Endothelial cell of umbilical vein (primary cell): ENCODE data around the gene CCSER1. TPM values are rescaled to one million over a fixed set of nuclear protein-coding genes. Genes with fewer than 3 reads are reported as not detected.

Source experiments
- BruUV-seq: library from RNA; stranded (reverse); fragments of 400-500 nt; replicated peaks from 2 replicates; lab custom pipeline; 2021; lab: Mats Ljungman, UMichigan
- CTCF ChIA-PET: fragments of 300-600, 350-600 bp; sonication (Branson Sonifier 250); formaldehyde crosslinking; loops from one replicate; lab custom pipeline; 2021; ENCODE audit warnings: antibody characterized with exemption, inconsistent platforms; lab: Charles Lee
- POLR2A ChIA-PET: fragments of 300-600, 350-600 bp; sonication (Branson Sonifier 250); formaldehyde crosslinking; loops from one replicate; lab custom pipeline; 2021; ENCODE audit warnings: antibody characterized with exemption, inconsistent platforms; lab: Charles Lee
- DNase-seq: peaks from one replicate; pipeline ENCODE4 v3.0.0-alpha.2; 2011; ENCODE audit warnings: low read depth, low spot score
- FAIRE-seq: peaks from 2 replicates; lab custom pipeline; 2011; peaks lifted over from hg19 to GRCh38; lab: Jason Lieb, UNC
- H2AFZ ChIP-seq: 2 replicates; pipeline ENCODE4 v1.6.0; 2012; ENCODE audit warnings: low read depth, low read length, control low read depth, inconsistent platforms
- H3K27ac ChIP-seq: 2 replicates; pipeline ENCODE4 v1.5.1; 2011; ENCODE audit warnings: low read depth, mild to moderate bottlenecking, control low read depth, low read length, moderate library complexity; ENCODE audit not compliant: insufficient read depth
- H3K27me3 ChIP-seq, 2 experiments: 2 replicates each; pipeline versions ENCODE4 v1.6.0 to v1.6.1; 2011; ENCODE audit warnings: low read length in 2 of 2, mixed read lengths in 1 of 2; ENCODE audit not compliant: control insufficient read depth in 2 of 2, insufficient read depth in 2 of 2
- H3K36me3 ChIP-seq, 2 experiments: 2 replicates in 1 of 2; 3 replicates in 1 of 2; pipeline ENCODE4 v1.5.1; 2011; ENCODE audit warnings: low read length in 2 of 2, mild to moderate bottlenecking in 1 of 2, moderate library complexity in 1 of 2; ENCODE audit not compliant: control insufficient read depth in 2 of 2, insufficient read depth in 2 of 2; ENCODE audit errors: extremely low read depth in 1 of 2
- H3K4me1 ChIP-seq: 3 replicates; pipeline ENCODE4 v1.5.1; 2011; ENCODE audit warnings: mild to moderate bottlenecking, low read length; ENCODE audit not compliant: control insufficient read depth, insufficient read depth; ENCODE audit errors: extremely low read depth
- H3K4me2 ChIP-seq: 2 replicates; pipeline ENCODE4 v1.6.1; 2011; ENCODE audit warnings: low read length, control low read depth, mixed read lengths; ENCODE audit not compliant: insufficient read depth
- H3K4me3 ChIP-seq, 3 experiments: fragments of 200-600 bp in 1 of 3; sonication (generic), shearing (Covaris generic) in 1 of 3; replicated peaks in 1 of 3; 2 replicates each; pipeline ENCODE4 v1.5.1; 2011 to 2016; ENCODE audit warnings: control low read depth in 3 of 3, low read length in 3 of 3, mild to moderate bottlenecking in 2 of 3, inconsistent platforms in 1 of 3, low read depth in 1 of 3, moderate library complexity in 1 of 3; ENCODE audit not compliant: insufficient read depth in 1 of 3
- H3K79me2 ChIP-seq: 2 replicates; pipeline ENCODE4 v1.6.0; 2012; ENCODE audit warnings: low read length, inconsistent platforms; ENCODE audit not compliant: control insufficient read depth, insufficient read depth
- H3K9ac ChIP-seq: replicated peaks from 2 replicates; pipeline ENCODE3; 2011; ENCODE audit warnings: low read length, control low read depth; ENCODE audit not compliant: insufficient read depth; ENCODE audit errors: extremely low read depth
- H3K9me1 ChIP-seq: replicated peaks from 3 replicates; pipeline ENCODE4 v1.6.0; 2011; ENCODE audit warnings: mild to moderate bottlenecking, low read length; ENCODE audit not compliant: control insufficient read depth, insufficient read depth; ENCODE audit errors: extremely low read depth
- H3K9me3 ChIP-seq: replicated peaks from 2 replicates; pipeline ENCODE4 v1.5.1; 2012; ENCODE audit warnings: low read length, inconsistent platforms; ENCODE audit not compliant: control insufficient read depth, insufficient read depth
- H4K20me1 ChIP-seq: replicated peaks from 2 replicates; pipeline ENCODE3; 2011; ENCODE audit warnings: mild to moderate bottlenecking, low read length; ENCODE audit not compliant: control insufficient read depth, insufficient read depth; ENCODE audit errors: extremely low read depth
- CTCF ChIP-seq, 2 donors: IDR thresholded peaks; 1 replicate in 1 of 2; 2 replicates in 1 of 2; pipeline ENCODE4 v1.5.1; 2011; ENCODE audit warnings: low read length in 2 of 2, mild to moderate bottlenecking in 2 of 2, moderate library complexity in 2 of 2, control low read depth in 1 of 2, inconsistent platforms in 1 of 2, low read depth in 1 of 2; ENCODE audit not compliant: insufficient read depth in 1 of 2; ENCODE audit errors: extremely low read depth in 1 of 2
- EZH2 ChIP-seq: IDR thresholded peaks from 2 replicates; pipeline ENCODE4 v1.6.1; 2012; ENCODE audit warnings: borderline replicate concordance, low read depth, mild to moderate bottlenecking, moderate library complexity, low read length, inconsistent platforms; ENCODE audit not compliant: severe bottlenecking
- POLR2AphosphoS5 ChIP-seq: IDR thresholded peaks from 2 replicates; pipeline ENCODE4 v1.6.1; 2012; ENCODE audit warnings: low read depth, mild to moderate bottlenecking, control low read depth, low read length, moderate library complexity; ENCODE audit not compliant: insufficient read depth
- dilution Hi-C: fragments of 300-500 bp; cut with MboI; formaldehyde crosslinking; loops from one replicate; pipeline ENCODE4 v1.15.0; 2019; ENCODE audit warnings: low sequenced_read_pairs; ENCODE audit not compliant: extremely low pct_ligation_motif_present
- intact Hi-C: fragments of 100-400 bp; cut with micrococcal nuclease; formaldehyde crosslinking; loops from one replicate; pipeline ENCODE4 v1.10.0; 2022
- polyA plus RNA-seq, 4 experiments: library from polyadenylated mRNA; depleted of rRNA in 3 of 4; stranded (reverse) in 3 of 4; unstranded in 1 of 4; fragments of >200 nt; gene quantifications; 2 replicates each; pipeline versions ENCODE4 v1.2.1 to v1.2.3, GENCODE V29; 2011 to 2012; ENCODE audit warnings: missing spikeins in 1 of 4
- total RNA-seq: library from RNA; stranded (reverse); gene quantifications from 2 replicates; pipeline ENCODE4 v1.2.3, GENCODE V29; 2021

CCSER1 gene
- total and polyA plus RNA-seq, 2 donors (not counting 3 experiments of a cell fraction or from before 2014, with no cell fraction given): 0.11 to 1.8 TPM

- H3K4me3 ChIP-seq: no peak overlapping the region
- H3K36me3 ChIP-seq: no peaks in the 10 kb centered on the region
- TF ChIP-seq EZH2: no peak
- peak overlapping the region; percentile 3 for H3K9ac ChIP-seq
- intact Hi-C loops: no loop called here
- no peaks in the 10 kb centered on the region for H3K4me1 ChIP-seq
- no TSS peak for BruUV-seq
- no peaks in the 10 kb centered on the region for H3K79me2 ChIP-seq
- CTCF ChIA-PET: no interaction called here
- no peaks in the 10 kb centered on the region for H4K20me1 ChIP-seq
- H3K4me2 ChIP-seq: no peak overlapping the region
- H3K9me1 ChIP-seq: no peaks in the 10 kb centered on the region
- DNase-seq: no peak
- H3K9me3 ChIP-seq: no peaks in the 10 kb centered on the region
- dilution Hi-C loops: no loop called here
- no peak overlapping the region for H2AFZ ChIP-seq
- no peak for FAIRE-seq
- H3K27ac ChIP-seq: no peak overlapping the region
- POLR2A ChIA-PET: no interaction called here
- no peaks in the 10 kb centered on the region for H3K27me3 ChIP-seq
These were observed 1106.0 kb downstream of the CCSER1 start for GRCh38 chr4:91233164-91233563.

- Histone ChIP-seq H3K36me3 (no peaks in the 10 kb centered on the region), H3K4me3 (no peak overlapping the region), H3K27me3 (no peaks in the 10 kb centered on the region), H3K79me2 (no peaks in the 10 kb centered on the region), H3K4me1 (no peaks in the 10 kb centered on the region), H3K9me1 (no peaks in the 10 kb centered on the region), H3K27ac (no peak overlapping the region), H3K9me3 (no peaks in the 10 kb centered on the region), H3K4me2 (no peak overlapping the region), H3K9ac (no peak overlapping the region), H4K20me1 (no peaks in the 10 kb centered on the region), H2AFZ (no peak overlapping the region)
- ChIA-PET CTCF (no interaction called here), POLR2A (no interaction called here)
- dilution Hi-C loops (no loop called here), intact Hi-C loops (no loop called here)
- DNase-seq (no peak), FAIRE-seq (no peak)
- BruUV-seq: no TSS peak
- no peak for TF ChIP-seq POLR2AphosphoS5
- no peak for TF ChIP-seq CTCF (IDR thresholded peaks at IDR 0.05; ENCODE audit: extremely low read depth in 1 of 2, insufficient read depth in 1 of 2, low read depth in 1 of 2, low read length in 2 of 2)
These were observed 1115.9 kb downstream of the CCSER1 start for GRCh38 chr4:91243132-91243531.
